ENCODE measurements around the gene KLHL20. TPM values are rescaled to one million over a fixed set of nuclear protein-coding genes. Genes with fewer than 3 reads are reported as not detected.
A peak's percentile ranks its signal among the peaks of the same experiment; 100 is the strongest.

Gene KLHL20
- polyA plus RNA-seq, 3 donors, result 21.1 to 24.3 (median 23.6) TPM

- peak; percentile 94 to 95 (median 95) for DNase-seq (ENCODE audit: low read depth in 3 of 3, low spot score in 2 of 3)
Measured at GRCh38 chr1:173824315-173825081, 109.7 kb downstream of the KLHL20 start, which contains the start of the genes CENPL and DARS2. Gene CENPL (minus strand): TSS chr1:173824883. CDS start chr1:173811299, 13,584 bp downstream. Gene DARS2 (plus strand): TSS chr1:173824673. CDS start chr1:173825230, 557 bp downstream.

- DNase-seq (ENCODE audit: low read depth in 3 of 3, low spot score in 2 of 3), result no peak
Measured at GRCh38 chr1:173827611-173828010, 112.8 kb downstream of the KLHL20 start.

- DNase-seq (ENCODE audit: low read depth in 3 of 3, low spot score in 2 of 3), result no peak
Measured at GRCh38 chr1:173832748-173833147, 118.0 kb downstream of the KLHL20 start.

Other genes with a start within 250 kb of the KLHL20 start
- 100 to 1,000 TPM; 355 to 376 (median 375) TPM for gene PRDX6, start 237.6 kb upstream of the KLHL20 start, polyA plus RNA-seq (ENCODE audit: insufficient read length in 3 of 3)
- under 1 TPM; 0.06 to 0.31 (median 0.13) TPM for gene SLC9C2, start 111.9 kb upstream of the KLHL20 start, polyA plus RNA-seq (ENCODE audit: insufficient read length in 3 of 3)
- not detected for gene TEX50, start 79.6 kb upstream of the KLHL20 start, polyA plus RNA-seq (ENCODE audit: insufficient read length in 3 of 3)
- 1 to 10 TPM; 6.2 to 7.6 (median 7.0) TPM for gene ANKRD45, start 45.1 kb upstream of the KLHL20 start, polyA plus RNA-seq (ENCODE audit: insufficient read length in 3 of 3)
- 10 to 100 TPM; 26.6 to 29.1 (median 28.3) TPM for gene DARS2, start 109.7 kb downstream of the KLHL20 start, polyA plus RNA-seq (ENCODE audit: insufficient read length in 3 of 3)
- gene CENPL, start 109.9 kb downstream of the KLHL20 start, polyA plus RNA-seq (ENCODE audit: insufficient read length in 3 of 3), result 10 to 100 TPM; 11.1 to 13.2 (median 11.8) TPM
- 100 to 1,000 TPM; 711 to 900 (median 717) TPM for gene GAS5, start 153.0 kb downstream of the KLHL20 start, polyA plus RNA-seq (ENCODE audit: insufficient read length in 3 of 3)
- 1 to 10 TPM; 7.0 to 8.2 (median 7.9) TPM for gene ZBTB37, start 153.4 kb downstream of the KLHL20 start, polyA plus RNA-seq (ENCODE audit: insufficient read length in 3 of 3)
- under 1 TPM; 0.35 to 0.80 (median 0.52) TPM for gene SERPINC1, start 202.3 kb downstream of the KLHL20 start, polyA plus RNA-seq (ENCODE audit: insufficient read length in 3 of 3)

All from right renal cortex interstitium (tissue), 3 donors.